Astrocyte of the cerebellum (primary cell): ENCODE results near the gene ABCC11.

Experiments used
- DNase-seq: peaks from one replicate; pipeline ENCODE4 v3.0.0-alpha.2; 2011; ENCODE audit warnings: low read depth
- H3K4me3 ChIP-seq: 2 replicates; pipeline ENCODE4 v1.5.1; 2011; ENCODE audit warnings: mild to moderate bottlenecking, low read depth, low read length, moderate library complexity
- CTCF ChIP-seq: IDR thresholded peaks from 2 replicates; pipeline ENCODE4 v1.5.1; 2012; ENCODE audit warnings: low read length, low read depth, moderate library complexity, mild to moderate bottlenecking; ENCODE audit errors: missing control alignments
- in situ Hi-C: cut with HindIII; loops from 2 replicates; pipeline ENCODE4 v1.10.0; 2017; ENCODE audit warnings: low sequenced_read_pairs

ABCC11 gene

GRCh38 chr16:48138543-48138942, 108.8 kb downstream of the ABCC11 start:
- in situ Hi-C loops = no loop called here
- no peak for TF ChIP-seq CTCF
- DNase-seq = no peak
- no peak overlapping the region for H3K4me3 ChIP-seq

- TF ChIP-seq CTCF = no peak
Measured at GRCh38 chr16:48137822-48138221, 109.5 kb downstream of the ABCC11 start.

GRCh38 chr16:48136547-48137360, 110.6 kb downstream of the ABCC11 start:
- no peak for DNase-seq
- no peak overlapping the region for H3K4me3 ChIP-seq
- no peak for TF ChIP-seq CTCF
- in situ Hi-C loops = no loop called here

More at GRCh38 chr16:48137822-48138221, 109.5 kb downstream of the ABCC11 start:
- no peak for DNase-seq
- in situ Hi-C loops = no loop called here
- H3K4me3 ChIP-seq = no peak overlapping the region

GRCh38 chr16:48133455-48134211, 113.7 kb downstream of the ABCC11 start:
- TF ChIP-seq CTCF = no peak
- DNase-seq = no peak
- H3K4me3 ChIP-seq = no peak overlapping the region
- in situ Hi-C loops = no loop called here

GRCh38 chr16:48132696-48133095, 114.6 kb downstream of the ABCC11 start:
- no peak for DNase-seq
- no peak for TF ChIP-seq CTCF

GRCh38 chr16:48131201-48131935, 116.0 kb downstream of the ABCC11 start:
- TF ChIP-seq CTCF = no peak
- in situ Hi-C loops = no loop called here
- DNase-seq = no peak
- H3K4me3 ChIP-seq = no peak overlapping the region

More at GRCh38 chr16:48132696-48133095, 114.6 kb downstream of the ABCC11 start:
- in situ Hi-C loops = no loop called here
- no peak overlapping the region for H3K4me3 ChIP-seq
